Raji (cell line): ENCODE data around the gene EXOSC3.

ENCODE experiments used
- POLR2A ChIP-seq: IDR thresholded peaks from 2 replicates; pipeline ENCODE4 v1.6.1; 2011; ENCODE audit warnings: low read depth, low read length, control low read depth; ENCODE audit not compliant: insufficient read depth

Gene EXOSC3

GRCh38 chr9:37788332-37788731, 3.5 kb upstream of the EXOSC3 start:
- no peak for TF ChIP-seq POLR2A

GRCh38 chr9:37787059-37787458, 2.2 kb upstream of the EXOSC3 start:
- TF ChIP-seq POLR2A = no peak

- no peak for TF ChIP-seq POLR2A
These were observed 611 bp downstream of the EXOSC3 start for GRCh38 chr9:37784291-37784615.

- no peak for TF ChIP-seq POLR2A
These were observed 6.3 kb downstream of the EXOSC3 start for GRCh38 chr9:37778534-37778933.

- TF ChIP-seq POLR2A = no peak
These were observed 8.5 kb downstream of the EXOSC3 start for GRCh38 chr9:37776328-37776727.

- TF ChIP-seq POLR2A = no peak
These were observed 9.5 kb downstream of the EXOSC3 start for GRCh38 chr9:37775216-37775919.

GRCh38 chr9:37769995-37770394, 14.9 kb downstream of the EXOSC3 start:
- TF ChIP-seq POLR2A = no peak

GRCh38 chr9:37769306-37769705, 15.6 kb downstream of the EXOSC3 start:
- no peak for TF ChIP-seq POLR2A

GRCh38 chr9:37761511-37761910, 23.4 kb downstream of the EXOSC3 start:
- no peak for TF ChIP-seq POLR2A

- no peak for TF ChIP-seq POLR2A
These were observed 24.3 kb downstream of the EXOSC3 start for GRCh38 chr9:37760416-37761161.

GRCh38 chr9:37758747-37759146, 26.1 kb downstream of the EXOSC3 start:
- TF ChIP-seq POLR2A = no peak

- TF ChIP-seq POLR2A = peak; percentile 78
These were observed 31.2 kb downstream of the EXOSC3 start, which contains the start of gene TRMT10B for GRCh38 chr9:37753489-37754190. TRMT10B (plus strand) TSS chr9:37753805; CDS start chr9:37761932, 8,127 bp downstream.

- TF ChIP-seq POLR2A = no peak
These were observed 32.0 kb downstream of the EXOSC3 start for GRCh38 chr9:37752642-37753488.

GRCh38 chr9:37751186-37751585, 33.7 kb downstream of the EXOSC3 start:
- TF ChIP-seq POLR2A = no peak

- no peak for TF ChIP-seq POLR2A
These were observed 35.7 kb downstream of the EXOSC3 start for GRCh38 chr9:37749129-37749528.
